HG03432 (cell line): Measurements from ENCODE around the gene C16orf96.

ENCODE experiments used
- ATAC-seq: cut with Tn5 transposase; IDR thresholded peaks from one replicate; pipeline ENCODE4 v1.9.1; 2021; ENCODE audit warnings: mild to moderate bottlenecking, moderate library complexity; ENCODE audit not compliant: unreplicated experiment

C16orf96 gene

DNA sequence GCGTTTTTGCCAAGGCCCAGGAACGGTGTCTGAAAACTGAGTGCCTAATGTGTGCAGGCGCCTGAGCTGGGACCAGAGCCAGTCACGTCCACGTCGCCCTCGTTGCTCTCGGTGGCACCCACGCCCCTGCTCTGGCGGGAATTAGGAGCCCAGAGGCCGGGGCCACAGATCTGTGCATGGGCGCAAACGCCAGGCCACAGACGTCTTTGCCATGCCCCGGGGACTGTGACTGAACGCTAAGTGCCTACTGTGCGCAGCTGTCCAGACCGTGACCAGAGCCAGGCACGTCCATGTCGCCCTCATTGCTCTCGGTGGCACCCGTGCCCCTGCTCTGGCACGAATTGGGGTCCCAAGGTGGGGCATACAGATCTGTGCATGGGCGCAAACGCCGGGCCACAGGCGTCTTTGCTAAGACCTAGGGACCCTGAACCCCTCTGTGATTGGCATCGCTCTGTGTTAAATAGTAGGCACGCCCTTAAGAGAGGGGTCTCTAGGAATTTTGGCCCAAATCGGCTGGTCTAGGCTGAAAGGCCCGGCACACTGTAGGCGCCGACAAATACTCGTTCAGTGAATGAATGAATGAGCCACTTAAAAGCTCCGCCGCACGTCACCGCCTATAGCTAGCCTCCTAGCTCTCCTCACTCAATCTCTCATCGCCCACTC lies 59.4 kb downstream of the C16orf96 start:
- no peak for ATAC-seq

DNA sequence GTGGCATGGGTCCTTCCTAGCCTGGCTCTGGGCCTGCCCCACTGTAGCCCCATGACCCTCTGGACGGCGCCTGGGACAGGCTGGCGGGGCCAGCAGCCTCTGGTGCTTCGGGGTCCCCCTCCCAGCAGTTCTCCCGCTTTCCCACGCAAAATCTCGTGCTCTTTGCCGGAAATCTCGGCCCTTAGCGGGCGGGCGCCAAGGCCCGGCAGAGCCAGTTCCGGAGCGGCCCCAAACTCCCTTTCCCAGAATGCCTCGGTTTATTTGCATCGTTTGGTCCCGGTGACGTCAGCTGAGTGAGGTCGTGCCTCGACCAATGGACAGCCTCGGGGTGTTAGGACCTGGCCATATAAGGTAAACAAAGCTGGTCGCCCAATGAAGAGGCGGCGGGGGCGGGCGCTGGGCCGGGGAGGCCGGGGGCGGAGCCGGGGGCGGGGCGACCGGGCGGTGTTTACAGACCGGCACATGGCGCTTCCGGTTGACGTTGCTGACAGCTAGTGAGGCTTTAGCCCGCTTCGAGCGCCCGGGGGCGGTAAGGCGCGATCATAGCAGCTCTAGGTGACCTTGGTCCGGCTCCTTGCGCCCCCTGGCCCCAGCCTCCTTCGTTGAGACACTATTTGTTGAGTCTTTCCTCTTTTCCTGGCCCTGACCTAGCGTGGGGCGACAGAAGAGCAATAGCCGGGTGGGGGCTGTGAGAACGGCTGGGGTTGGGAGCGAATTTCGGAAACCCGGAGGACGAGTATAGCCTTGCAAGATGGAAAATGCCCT lies 60.1 kb downstream of the C16orf96 start:
- ATAC-seq = peak; percentile 72

DNA sequence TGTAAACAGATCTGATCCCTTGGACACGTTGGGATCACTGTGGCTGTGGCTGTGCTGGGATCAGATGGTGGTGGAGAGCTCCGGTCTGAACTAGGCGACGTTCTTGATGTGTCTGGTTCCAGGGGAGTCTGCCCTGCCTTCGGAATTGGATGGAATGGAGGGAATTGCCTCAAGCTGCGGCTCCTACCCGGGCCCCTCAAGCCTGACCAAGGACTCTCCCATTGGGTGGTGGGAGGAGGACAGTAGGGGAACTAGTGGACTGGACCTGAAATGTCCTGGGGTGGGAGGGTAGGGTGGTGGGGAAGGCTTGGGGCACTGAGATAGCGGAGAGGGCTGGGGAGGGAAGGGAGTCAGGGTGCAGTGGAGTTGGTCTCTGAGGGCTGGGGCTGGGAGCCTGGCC lies 61.7 kb downstream of the C16orf96 start:
- ATAC-seq = no peak

DNA sequence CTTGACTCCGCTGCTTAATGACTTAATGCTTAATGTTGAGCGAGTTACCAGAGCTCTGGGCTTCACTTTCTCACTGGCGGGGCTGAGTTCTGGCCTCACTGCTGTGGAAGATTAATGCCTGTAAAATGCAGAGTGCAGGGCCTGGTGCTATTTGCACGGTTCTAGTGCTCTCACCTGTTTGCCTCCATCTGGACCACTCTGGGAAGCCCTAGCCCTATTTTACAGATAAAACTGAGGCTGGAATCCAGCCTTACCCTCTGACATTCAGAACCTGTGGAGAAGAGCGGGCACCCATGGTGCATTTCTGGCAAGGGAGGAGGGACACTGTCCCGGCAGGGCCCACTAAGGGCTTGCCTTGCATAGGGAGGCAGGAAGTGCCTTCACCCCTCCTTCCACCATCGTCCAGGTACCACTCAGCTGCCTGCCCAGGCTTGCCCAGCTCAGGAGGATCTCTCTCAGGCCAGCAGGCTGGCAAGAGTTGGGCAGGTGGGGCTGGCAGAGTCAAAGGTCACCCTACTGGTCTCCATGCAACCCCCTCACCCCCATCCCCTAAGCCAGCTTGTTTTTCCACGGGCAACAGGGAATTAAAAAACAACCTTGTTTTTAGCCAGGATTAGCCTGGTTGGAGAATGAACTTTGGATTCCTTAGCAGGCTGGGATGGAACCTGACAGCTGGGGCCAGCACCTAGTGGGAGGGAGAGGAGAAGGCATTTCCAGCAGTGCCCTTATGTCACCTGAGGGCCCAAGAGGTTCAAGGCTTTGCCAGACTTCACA lies 62.7 kb downstream of the C16orf96 start:
- ATAC-seq = no peak

DNA sequence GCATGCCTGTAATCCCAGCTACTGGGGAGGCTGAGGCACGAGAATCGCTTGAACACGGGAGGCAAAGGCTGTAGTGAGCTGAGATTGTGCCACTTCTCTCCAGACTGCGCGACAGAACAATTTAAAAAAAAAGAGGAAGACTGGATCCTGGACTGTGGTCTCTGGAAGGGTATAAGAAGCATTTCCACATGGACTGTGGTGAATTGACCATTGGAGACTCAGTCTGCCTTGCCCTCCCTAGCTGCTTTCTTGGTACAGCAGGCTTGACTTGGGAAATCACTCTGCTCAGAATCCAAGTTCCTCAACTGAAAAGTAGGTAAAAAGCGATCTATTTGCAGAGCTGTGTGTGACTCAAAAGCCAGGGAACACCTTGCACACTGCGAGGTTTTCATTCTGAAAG lies 67.5 kb downstream of the C16orf96 start:
- ATAC-seq = no peak

DNA sequence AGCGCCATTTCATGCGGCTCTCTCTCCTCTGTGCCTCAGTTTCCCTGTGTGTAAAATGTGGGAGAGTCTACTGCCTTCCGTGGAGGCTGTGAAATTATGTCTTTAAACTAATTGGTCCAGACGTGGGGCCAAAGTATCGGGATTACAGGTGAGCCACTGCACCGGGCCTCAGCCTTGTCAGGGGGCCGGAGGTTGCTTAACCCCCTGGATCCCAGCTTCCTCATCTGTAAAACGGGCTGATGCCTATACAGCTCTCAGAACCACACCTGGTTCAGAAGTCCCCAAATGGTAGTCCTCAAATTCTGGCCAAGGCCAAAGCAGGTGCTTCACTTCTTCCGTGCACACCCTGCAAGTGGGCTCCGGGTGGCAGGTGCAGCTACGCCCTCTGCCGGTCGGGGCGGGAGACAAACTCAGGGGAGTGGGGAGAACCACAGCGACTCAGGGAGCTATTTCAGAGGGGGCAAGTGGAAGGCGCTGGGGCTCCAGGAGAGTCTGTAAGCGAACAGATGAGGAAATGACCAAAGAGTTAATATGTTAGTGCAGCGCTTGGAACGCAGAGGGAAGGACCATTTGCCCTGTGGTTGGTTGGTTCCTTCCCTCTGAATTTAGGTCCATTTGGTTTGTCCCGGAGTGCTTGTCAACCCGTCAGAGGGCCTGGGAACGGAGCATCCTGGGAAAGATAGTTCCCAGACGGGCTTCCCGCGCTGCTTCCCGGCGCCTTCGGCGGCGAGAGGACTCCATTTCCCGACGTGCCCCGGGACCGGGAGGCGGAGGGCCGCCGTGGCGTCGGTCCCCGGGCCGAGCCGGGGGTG lies 68.1 kb downstream of the C16orf96 start, which contains the start of gene MGRN1:
TSS of gene MGRN1 (plus strand) at position 812 of the 812 bp plus-strand sequence. CDS start 135 bp downstream, outside the sequence.
- peak; percentile 80 for ATAC-seq

DNA sequence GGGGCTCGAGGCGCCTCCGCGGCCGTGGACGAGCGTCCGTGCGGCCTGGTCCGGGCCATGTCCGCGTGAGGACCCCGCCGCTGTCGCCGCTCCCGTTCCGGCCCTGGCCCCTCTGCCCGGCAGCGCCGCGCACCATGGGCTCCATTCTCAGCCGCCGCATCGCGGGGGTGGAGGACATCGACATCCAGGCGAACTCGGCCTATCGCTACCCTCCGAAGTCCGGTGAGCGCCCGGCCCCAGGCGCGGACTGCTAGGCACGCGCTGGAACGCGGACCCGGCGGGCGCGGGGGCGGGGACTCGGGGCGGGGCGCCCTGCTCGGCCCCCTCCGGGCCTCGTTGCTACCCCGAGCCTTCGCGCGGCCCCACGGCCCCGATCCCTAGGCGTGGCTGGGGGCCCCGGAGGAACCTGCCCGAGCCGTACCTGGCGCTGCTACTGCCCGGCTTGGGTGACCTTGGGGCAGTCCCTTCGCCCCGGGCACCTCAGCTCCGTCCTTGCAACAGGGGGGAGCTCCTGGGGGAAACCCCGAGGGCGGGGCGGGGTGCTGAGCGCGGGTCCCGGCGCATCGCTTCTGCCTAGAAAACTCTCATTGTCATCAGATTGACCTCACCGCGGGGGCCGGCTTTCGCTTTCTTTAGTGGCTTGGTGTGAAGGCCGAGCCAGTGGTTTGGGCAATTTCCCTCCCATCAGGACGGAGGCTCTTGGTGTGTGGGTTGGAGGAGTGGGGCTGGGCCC lies 68.9 kb downstream of the C16orf96 start:
- ATAC-seq = peak; percentile 66

DNA sequence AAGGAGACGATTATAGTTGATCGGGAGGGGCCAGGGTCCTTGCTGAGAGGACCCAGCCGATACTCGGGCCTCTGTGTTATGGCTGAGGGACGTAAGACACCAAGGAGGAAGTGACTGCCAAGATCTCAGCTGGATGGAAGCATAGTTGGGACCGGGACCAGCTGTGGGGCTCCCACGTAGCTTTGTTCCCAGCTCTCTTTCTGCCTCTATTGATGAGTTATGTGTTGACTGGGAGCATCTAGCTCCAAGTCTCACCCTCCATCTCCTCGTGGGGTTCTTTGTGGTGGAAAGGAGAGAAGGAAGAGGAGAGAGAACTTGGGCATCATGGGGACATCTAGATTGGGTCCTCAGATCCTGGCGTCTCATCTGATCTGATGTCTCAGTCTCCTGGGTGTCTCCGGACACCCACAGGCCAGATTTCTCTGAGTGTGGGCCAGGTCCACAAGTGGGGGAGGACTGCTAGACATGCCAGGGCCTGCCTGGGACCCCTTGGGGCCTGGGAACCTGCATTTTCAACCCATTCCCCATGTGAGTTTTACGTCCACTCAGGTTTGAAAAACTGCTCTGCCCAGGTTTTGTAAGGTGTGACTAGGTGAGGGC lies 69.5 kb downstream of the C16orf96 start:
- no peak for ATAC-seq

DNA sequence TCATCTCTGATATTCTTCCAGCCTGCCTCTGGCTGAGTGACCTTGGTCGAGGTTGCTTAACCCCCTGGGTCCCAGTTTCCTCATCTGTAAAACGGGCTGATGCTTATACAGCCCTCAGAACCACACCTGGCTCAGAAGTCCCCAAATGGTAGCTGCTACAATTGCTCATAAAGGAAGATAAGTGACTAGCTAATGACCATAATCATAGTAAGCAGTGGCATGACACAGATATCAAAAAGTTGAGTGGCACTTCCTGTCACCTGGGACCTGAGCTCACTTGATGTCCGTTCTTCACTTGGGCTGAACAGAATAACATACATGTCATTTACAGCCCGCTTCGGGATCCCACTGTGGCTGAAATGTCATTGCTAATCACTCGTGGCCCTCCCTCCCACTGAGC lies 70.3 kb downstream of the C16orf96 start:
- ATAC-seq = no peak

DNA sequence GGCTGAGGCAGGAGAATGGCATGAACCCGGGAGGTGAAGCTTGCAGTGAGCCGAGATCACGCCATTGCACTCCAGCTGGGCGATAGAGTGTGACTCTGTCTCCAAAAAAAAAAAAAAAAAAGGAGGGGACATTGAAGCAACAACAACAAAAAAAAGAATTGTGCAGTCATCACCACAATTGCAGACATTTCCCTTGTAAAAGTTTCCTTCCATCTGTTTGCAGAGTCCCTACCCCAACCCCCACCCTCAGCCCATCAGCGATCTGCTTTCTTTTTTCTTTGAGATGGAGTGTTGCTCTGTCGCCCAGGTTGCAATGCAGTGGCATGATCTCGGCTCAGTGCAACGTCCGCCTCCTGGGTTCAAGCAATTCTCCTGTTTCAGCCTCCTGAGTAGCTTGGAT lies 72.1 kb downstream of the C16orf96 start:
- ATAC-seq = no peak

DNA sequence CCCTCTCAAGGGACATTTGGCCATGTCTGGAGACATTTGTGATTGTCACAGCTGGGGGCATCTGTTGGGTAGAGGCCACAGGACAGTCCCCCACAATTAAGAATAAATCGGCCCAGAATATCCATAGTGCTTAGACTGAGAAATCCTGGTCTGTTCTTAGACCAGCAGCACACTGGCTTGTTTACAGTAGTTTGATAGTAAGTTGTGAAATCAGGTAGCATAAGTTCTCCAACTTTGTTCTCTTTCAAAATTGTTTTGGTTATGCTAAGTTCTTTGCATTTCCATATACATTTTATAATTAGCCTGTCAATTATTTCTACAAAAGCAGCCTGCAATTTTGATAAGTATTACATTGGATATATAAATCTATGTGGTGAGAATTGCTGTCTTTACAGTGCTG lies 75.3 kb downstream of the C16orf96 start:
- ATAC-seq = no peak

DNA sequence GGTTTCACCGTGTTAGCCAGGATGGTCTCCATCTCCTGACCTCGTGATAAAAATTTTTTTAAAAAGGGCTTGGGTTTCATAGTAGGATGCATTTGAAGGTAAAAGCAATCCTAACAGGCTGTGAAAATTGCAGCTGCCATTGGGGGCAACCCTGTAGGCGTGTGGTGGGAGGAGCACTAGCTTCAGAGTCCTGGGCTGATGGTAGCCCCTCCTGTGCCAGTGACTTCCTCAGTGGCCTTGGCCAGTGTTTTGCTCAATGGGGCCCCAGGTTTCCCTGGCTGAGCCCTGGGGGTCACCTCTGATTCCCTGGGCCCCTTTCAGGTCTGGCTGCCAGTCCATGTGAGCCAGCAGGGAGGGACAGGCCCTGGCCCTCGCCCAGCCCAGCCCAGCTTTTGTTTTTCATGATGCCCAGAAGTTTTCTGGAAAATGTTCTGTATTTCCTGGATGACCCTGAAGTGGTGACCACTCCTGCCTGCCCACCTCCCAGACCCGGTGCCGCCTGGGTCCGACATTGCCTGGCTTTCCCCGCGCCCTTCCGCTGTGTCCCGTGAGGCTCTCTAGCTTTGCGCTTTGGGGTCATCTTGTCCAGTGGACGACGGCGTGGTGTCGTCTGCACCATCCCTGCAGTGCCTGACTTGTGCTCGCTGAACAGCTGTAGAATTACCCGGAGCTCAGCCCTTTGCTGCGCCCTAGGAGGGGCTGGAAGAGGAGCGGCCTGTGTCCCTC lies 77.9 kb downstream of the C16orf96 start:
- ATAC-seq = no peak

DNA sequence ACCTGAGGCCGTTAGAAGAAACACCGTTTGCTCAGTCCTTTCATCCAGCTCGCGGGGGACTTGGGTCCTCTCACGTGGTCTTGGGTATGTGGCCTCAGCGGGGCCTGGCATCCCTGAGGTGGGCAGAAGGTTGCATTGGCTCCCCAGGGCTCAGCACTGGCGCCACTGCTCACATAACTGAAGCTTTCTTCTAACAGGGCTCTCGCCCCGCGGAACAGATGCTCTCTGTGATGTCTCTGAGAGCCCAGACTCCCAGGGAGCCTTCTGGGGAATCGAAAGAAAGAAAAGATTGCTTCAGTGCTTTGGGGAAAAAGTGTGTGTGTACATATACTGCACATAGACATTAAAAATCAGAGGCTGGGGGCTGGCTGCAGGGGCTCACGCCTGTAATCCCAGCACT lies 78.6 kb downstream of the C16orf96 start:
- ATAC-seq = no peak

DNA sequence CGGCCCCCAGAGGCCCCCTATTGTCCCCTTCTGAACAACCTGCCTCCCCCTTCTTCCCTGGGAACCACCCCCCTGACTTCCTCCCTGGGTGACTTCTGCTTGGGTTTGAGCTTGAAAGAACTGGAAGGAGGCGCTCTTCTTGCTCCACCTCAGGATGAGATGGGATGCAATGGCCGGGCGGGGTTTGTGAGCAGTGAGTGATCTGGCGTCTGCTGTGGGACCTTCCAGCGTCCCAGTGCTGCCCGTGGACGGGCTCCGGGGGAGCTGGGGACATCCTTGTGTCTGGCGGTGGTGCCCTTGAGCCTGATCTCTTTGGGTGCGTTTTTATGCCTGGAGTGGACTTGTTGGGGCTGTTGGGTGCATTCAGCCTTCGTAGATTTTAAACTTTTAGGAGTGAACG lies 80.1 kb downstream of the C16orf96 start:
- no peak for ATAC-seq

DNA sequence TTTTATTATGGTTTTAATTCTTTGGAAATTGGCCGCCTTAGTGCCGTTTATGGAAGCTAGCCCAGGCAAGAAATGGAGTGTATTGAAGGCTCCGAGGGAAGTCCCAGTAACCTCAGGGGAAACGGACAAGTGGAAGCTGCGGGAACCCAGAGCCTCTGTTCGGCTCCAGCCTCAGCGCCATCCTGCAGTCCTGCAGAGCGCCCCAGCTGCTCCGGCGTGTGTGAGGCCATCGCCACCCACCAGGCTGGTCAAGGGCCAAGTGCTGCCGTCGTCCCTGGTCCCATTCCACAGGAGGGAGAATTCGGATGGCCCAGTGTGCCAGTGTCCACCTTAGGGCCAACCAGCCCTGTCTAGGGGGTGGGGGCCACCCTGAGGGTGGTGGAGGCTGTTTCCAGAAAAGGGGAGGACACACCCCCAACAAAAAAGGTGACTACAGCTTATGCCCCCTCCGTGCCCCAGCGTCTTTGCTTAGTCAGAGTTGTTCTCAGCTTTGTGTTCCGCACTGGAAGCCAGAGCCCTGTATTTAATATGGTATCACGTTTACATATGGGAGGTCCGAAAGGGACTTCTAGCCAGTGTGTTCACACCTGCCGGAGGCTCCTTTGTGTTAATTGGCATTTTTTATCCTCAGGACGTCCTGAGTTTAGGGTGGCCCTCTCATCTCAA lies 81.5 kb downstream of the C16orf96 start:
- ATAC-seq = no peak

DNA sequence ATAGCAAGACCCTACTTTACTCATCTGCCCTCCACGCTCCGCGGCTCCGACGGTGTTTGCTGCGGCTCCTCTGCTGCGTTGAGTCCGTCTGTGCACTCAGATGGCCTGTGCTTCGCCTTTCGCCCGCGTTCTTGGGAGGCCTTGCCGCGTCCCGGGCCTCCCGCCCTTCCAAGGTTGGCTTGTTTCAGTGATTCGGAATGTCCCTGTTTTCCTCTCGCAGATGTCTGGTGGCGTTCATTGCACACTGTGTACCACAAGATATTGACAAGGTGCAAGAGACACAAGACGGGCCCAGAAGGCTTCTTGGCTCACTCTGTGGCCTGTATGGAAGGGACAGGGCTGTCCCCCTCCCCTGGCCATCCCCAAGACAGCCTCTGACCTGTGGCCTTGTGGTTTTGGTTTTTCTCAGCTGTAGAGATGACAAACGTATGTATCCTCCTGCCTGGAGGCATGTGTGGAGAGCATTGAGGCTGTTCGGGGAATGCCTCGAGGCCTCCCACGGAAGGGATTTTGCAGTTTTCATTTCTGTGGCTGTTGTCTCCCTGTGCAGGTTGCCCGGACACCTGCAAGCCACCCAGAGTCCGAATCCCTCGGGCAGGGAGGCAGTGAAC lies 83.9 kb downstream of the C16orf96 start:
- no peak for ATAC-seq

DNA sequence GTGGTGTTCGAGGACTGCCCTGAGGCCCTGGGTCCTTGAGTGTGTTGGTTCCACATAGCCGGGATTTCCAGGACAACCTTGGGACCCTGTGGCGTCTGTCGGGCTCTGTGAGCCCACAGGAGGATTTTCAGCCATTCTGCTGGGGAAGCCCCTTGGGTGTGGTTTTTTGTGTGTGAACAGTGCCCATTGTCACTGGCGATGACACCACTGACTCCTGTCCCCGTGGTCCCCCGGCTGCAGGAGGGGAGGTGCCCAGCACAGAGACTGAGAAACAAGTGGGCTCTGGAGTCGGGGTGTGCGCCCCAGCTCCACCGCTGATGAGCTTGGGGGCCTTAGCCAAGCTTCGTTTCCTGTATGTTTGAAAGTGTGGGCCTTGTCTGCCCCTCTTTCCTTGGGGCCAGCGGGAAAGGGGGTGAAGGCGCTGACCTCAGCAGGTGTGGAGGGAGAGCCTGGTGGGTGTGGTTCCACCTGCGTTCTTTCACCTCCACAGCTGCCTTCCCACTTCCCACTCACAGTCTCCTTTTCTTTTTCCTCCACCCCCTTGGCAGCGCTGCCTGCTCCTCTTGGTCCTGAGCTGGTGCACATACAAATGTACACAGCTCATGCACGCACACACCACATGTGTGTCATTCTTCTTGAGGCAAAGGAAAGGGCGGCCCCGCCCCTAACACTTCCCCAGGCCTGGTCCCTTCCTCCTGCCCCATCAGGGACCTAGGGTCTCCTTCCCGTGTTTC lies 84.6 kb downstream of the C16orf96 start:
- ATAC-seq = no peak

DNA sequence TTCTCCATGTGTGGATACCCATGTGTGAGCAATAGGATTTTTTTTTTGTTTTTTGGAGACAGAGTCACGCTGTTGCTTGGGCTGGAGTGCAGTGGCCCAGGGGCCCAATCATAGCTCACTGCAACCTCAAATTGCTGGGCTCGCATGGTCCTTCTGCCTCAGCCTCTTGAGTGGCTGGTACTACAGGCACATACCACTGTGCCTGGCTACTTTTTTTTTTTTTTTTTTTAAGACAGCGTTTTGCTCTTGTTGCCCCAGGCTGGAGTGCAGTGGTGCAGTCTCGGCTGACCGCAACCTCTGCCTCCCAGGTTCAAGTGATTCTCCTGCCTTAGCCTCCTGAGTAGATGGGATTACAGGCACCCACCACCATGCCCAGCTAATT lies 85.2 kb downstream of the C16orf96 start:
- ATAC-seq = no peak
